Anterior cingulate cortex (tissue), 58 donors: ENCODE results near the gene MRGPRE.

ENCODE experiments used
- DNase-seq, 58 donors: peaks; one replicate each; lab custom pipeline; 2025; lab: John Stamatoyannopoulos, UW

Gene MRGPRE

GRCh38 chr11:3199537-3200295 is 32.5 kb downstream of the MRGPRE start:
- no peak for DNase-seq

GRCh38 chr11:3198815-3199214 is 33.4 kb downstream of the MRGPRE start:
- DNase-seq, result no peak

- no peak for DNase-seq
Observed at GRCh38 chr11:3197878-3198528, 34.2 kb downstream of the MRGPRE start.

GRCh38 chr11:3197044-3197695 is 35.0 kb downstream of the MRGPRE start:
- no peak for DNase-seq

GRCh38 chr11:3196161-3197043 is 35.8 kb downstream of the MRGPRE start:
- DNase-seq, result no peak

GRCh38 chr11:3195251-3196160 is 36.7 kb downstream of the MRGPRE start:
- no peak for DNase-seq

- DNase-seq, result no peak
Observed at GRCh38 chr11:3194016-3194816, 38.0 kb downstream of the MRGPRE start.

- DNase-seq, result no peak
Observed at GRCh38 chr11:3193373-3194015, 38.7 kb downstream of the MRGPRE start.

- DNase-seq, result no peak
Observed at GRCh38 chr11:3192511-3193372, 39.5 kb downstream of the MRGPRE start.

GRCh38 chr11:3191586-3192324 is 40.5 kb downstream of the MRGPRE start:
- DNase-seq, result no peak

- no peak for DNase-seq
Observed at GRCh38 chr11:3190600-3190999, 41.6 kb downstream of the MRGPRE start.

- DNase-seq, result no peak
Observed at GRCh38 chr11:3189886-3190583, 42.2 kb downstream of the MRGPRE start.

- DNase-seq, result no peak
Observed at GRCh38 chr11:3189196-3189843, 42.9 kb downstream of the MRGPRE start.

GRCh38 chr11:3188496-3189195 is 43.6 kb downstream of the MRGPRE start:
- no peak for DNase-seq
